Effector memory CD8-positive, alpha-beta T cell (primary cell): ENCODE measurements around the gene PCSK6.
"Not testable (repeated sequence)": the region's sequence is repeated elsewhere in the genome, so short reads cannot be mapped to it uniquely, and the experiment has no call there.

Source experiments
- ATAC-seq: fragments of 150-1000 bp; cut with Tn5 transposase; replicated peaks from 2 replicates; pipeline ENCODE4 v1.10.0; 2021; ENCODE audit warnings: mild to moderate bottlenecking, moderate library complexity
- DNase-seq, 3 experiments: peaks; one replicate each; pipeline ENCODE4 v3.0.0; 2021
- H3K27ac Mint-ChIP-seq, 2 donors: one replicate each; pipeline ENCODE4 v1.8.0; 2022; ENCODE audit warnings: mild to moderate bottlenecking in 2 of 2, mixed read lengths in 2 of 2, moderate library complexity in 2 of 2
- H3K27me3 Mint-ChIP-seq, 2 donors: one replicate each; pipeline ENCODE4 v1.8.0; 2022; ENCODE audit warnings: mixed read lengths in 2 of 2
- H3K36me3 Mint-ChIP-seq: one replicate; pipeline ENCODE4 v1.8.0; 2022; ENCODE audit warnings: mild to moderate bottlenecking, moderate library complexity, mixed read lengths; ENCODE audit not compliant: insufficient read depth
- H3K4me1 Mint-ChIP-seq, 2 donors: one replicate each; pipeline ENCODE4 v1.8.0; 2022; ENCODE audit warnings: low read depth in 2 of 2, mixed read lengths in 2 of 2
- H3K4me3 Mint-ChIP-seq, 2 donors: one replicate each; pipeline ENCODE4 v1.8.0; 2022; ENCODE audit warnings: mild to moderate bottlenecking in 2 of 2, mixed read lengths in 2 of 2, moderate library complexity in 2 of 2
- H3K9me3 Mint-ChIP-seq, 2 donors: one replicate each; pipeline ENCODE4 v1.8.0; 2022; ENCODE audit warnings: mixed read lengths in 2 of 2

PCSK6 gene

GRCh38 chr15:101420232-101420631 is 69.3 kb downstream of the PCSK6 start:
- H3K27me3 Mint-ChIP-seq: peaks cover 31 to 55% of the 10 kb centered on the region in 2 donors
- no peak overlapping the region for H3K4me3 Mint-ChIP-seq
- no peak overlapping the region for H3K27ac Mint-ChIP-seq
- ATAC-seq: no peak
- no peaks in the 10 kb centered on the region for H3K9me3 Mint-ChIP-seq
- no peak for DNase-seq
- no peaks in the 10 kb centered on the region for H3K4me1 Mint-ChIP-seq
- no peaks in the 10 kb centered on the region for H3K36me3 Mint-ChIP-seq

- H3K4me3 Mint-ChIP-seq, H3K9me3 Mint-ChIP-seq, H3K4me1 Mint-ChIP-seq, DNase-seq, H3K27ac Mint-ChIP-seq, ATAC-seq, H3K36me3 Mint-ChIP-seq: not testable (repeated sequence)
- peaks cover 25 to 29% of the 10 kb centered on the region in 2 donors for H3K27me3 Mint-ChIP-seq
Measured at GRCh38 chr15:101416475-101416874, 73.0 kb downstream of the PCSK6 start.

- Mint-ChIP-seq H3K36me3 (no peaks in the 10 kb centered on the region), H3K4me1 (no peaks in the 10 kb centered on the region), H3K27ac (no peak overlapping the region), H3K9me3 (no peaks in the 10 kb centered on the region), H3K4me3 (no peak overlapping the region), H3K27me3 (peaks cover 34% of the 10 kb centered on the region in 2 donors)
- no peak for ATAC-seq
- no peak for DNase-seq
Measured at GRCh38 chr15:101413239-101413638, 76.3 kb downstream of the PCSK6 start.

- ATAC-seq (no peak), DNase-seq (no peak)
- no peaks in the 10 kb centered on the region for H3K4me1 Mint-ChIP-seq
- no peaks in the 10 kb centered on the region for H3K9me3 Mint-ChIP-seq
- H3K4me3 Mint-ChIP-seq: no peak overlapping the region
- H3K27me3 Mint-ChIP-seq: peaks cover 44 to 51% of the 10 kb centered on the region in 2 donors
- no peak overlapping the region for H3K27ac Mint-ChIP-seq
- H3K36me3 Mint-ChIP-seq: no peaks in the 10 kb centered on the region
Measured at GRCh38 chr15:101411581-101411980, 77.9 kb downstream of the PCSK6 start.

GRCh38 chr15:101411085-101411484 is 78.4 kb downstream of the PCSK6 start:
- Mint-ChIP-seq H3K27me3 (peaks cover 46 to 52% of the 10 kb centered on the region in 2 donors), H3K36me3 (no peaks in the 10 kb centered on the region), H3K4me1 (no peaks in the 10 kb centered on the region), H3K4me3 (no peak overlapping the region), H3K27ac (no peak overlapping the region), H3K9me3 (no peaks in the 10 kb centered on the region)
- no peak for ATAC-seq
- no peak for DNase-seq

- Mint-ChIP-seq H3K9me3 (no peaks in the 10 kb centered on the region), H3K4me3 (no peak overlapping the region), H3K27me3 (peaks cover 50 to 52% of the 10 kb centered on the region in 2 donors), H3K27ac (no peak overlapping the region), H3K36me3 (no peaks in the 10 kb centered on the region), H3K4me1 (no peaks in the 10 kb centered on the region)
- DNase-seq: no peak
- ATAC-seq: no peak
Measured at GRCh38 chr15:101410612-101411011, 78.9 kb downstream of the PCSK6 start.

GRCh38 chr15:101409621-101410020 is 79.9 kb downstream of the PCSK6 start:
- no peaks in the 10 kb centered on the region for H3K9me3 Mint-ChIP-seq
- peaks cover 55 to 60% of the 10 kb centered on the region in 2 donors for H3K27me3 Mint-ChIP-seq
- no peak overlapping the region for H3K4me3 Mint-ChIP-seq
- no peak overlapping the region for H3K27ac Mint-ChIP-seq
- no peaks in the 10 kb centered on the region for H3K4me1 Mint-ChIP-seq
- ATAC-seq: no peak
- no peaks in the 10 kb centered on the region for H3K36me3 Mint-ChIP-seq
- DNase-seq: no peak

- H3K9me3 Mint-ChIP-seq: no peaks in the 10 kb centered on the region
- no peaks in the 10 kb centered on the region for H3K4me1 Mint-ChIP-seq
- H3K27ac Mint-ChIP-seq: no peak overlapping the region
- H3K36me3 Mint-ChIP-seq: no peaks in the 10 kb centered on the region
- ATAC-seq: no peak
- DNase-seq: no peak
- H3K27me3 Mint-ChIP-seq: peaks cover 61 to 66% of the 10 kb centered on the region in 2 donors
- no peak overlapping the region for H3K4me3 Mint-ChIP-seq
Measured at GRCh38 chr15:101407966-101408775, 81.3 kb downstream of the PCSK6 start.

- DNase-seq (no peak), ATAC-seq (no peak)
- Mint-ChIP-seq H3K27me3 (peaks cover 58 to 66% of the 10 kb centered on the region in 2 donors), H3K4me3 (no peak overlapping the region), H3K27ac (no peak overlapping the region), H3K4me1 (no peaks in the 10 kb centered on the region), H3K36me3 (no peaks in the 10 kb centered on the region), H3K9me3 (no peaks in the 10 kb centered on the region)
Measured at GRCh38 chr15:101407439-101407838, 82.1 kb downstream of the PCSK6 start.

- ATAC-seq (no peak), DNase-seq (no peak)
- Mint-ChIP-seq H3K9me3 (no peaks in the 10 kb centered on the region), H3K27me3 (peaks cover 51 to 65% of the 10 kb centered on the region in 2 donors), H3K36me3 (no peaks in the 10 kb centered on the region), H3K27ac (no peak overlapping the region), H3K4me3 (no peak overlapping the region), H3K4me1 (no peaks in the 10 kb centered on the region)
Measured at GRCh38 chr15:101406526-101407195, 82.8 kb downstream of the PCSK6 start.

- ATAC-seq (no peak), DNase-seq (no peak)
- H3K27ac Mint-ChIP-seq: no peak overlapping the region
- no peak overlapping the region for H3K4me3 Mint-ChIP-seq
- no peaks in the 10 kb centered on the region for H3K9me3 Mint-ChIP-seq
- H3K36me3 Mint-ChIP-seq: no peaks in the 10 kb centered on the region
- peaks cover 52 to 65% of the 10 kb centered on the region in 2 donors for H3K27me3 Mint-ChIP-seq
- H3K4me1 Mint-ChIP-seq: no peaks in the 10 kb centered on the region
Measured at GRCh38 chr15:101406036-101406435, 83.5 kb downstream of the PCSK6 start.

- H3K9me3 Mint-ChIP-seq: no peaks in the 10 kb centered on the region
- no peak overlapping the region for H3K4me3 Mint-ChIP-seq
- peaks cover 55 to 69% of the 10 kb centered on the region in 2 donors for H3K27me3 Mint-ChIP-seq
- ATAC-seq (no peak), DNase-seq (no peak)
- no peak overlapping the region for H3K27ac Mint-ChIP-seq
- H3K36me3 Mint-ChIP-seq: no peaks in the 10 kb centered on the region
- H3K4me1 Mint-ChIP-seq: no peaks in the 10 kb centered on the region
Measured at GRCh38 chr15:101404245-101404644, 85.3 kb downstream of the PCSK6 start.

GRCh38 chr15:101402883-101403282 is 86.6 kb downstream of the PCSK6 start:
- not testable (repeated sequence) for DNase-seq, H3K27ac Mint-ChIP-seq, H3K4me1 Mint-ChIP-seq, H3K36me3 Mint-ChIP-seq, H3K9me3 Mint-ChIP-seq, ATAC-seq, H3K4me3 Mint-ChIP-seq
- H3K27me3 Mint-ChIP-seq: peaks cover 59 to 75% of the 10 kb centered on the region in 2 donors

- H3K27me3 Mint-ChIP-seq: peaks cover 61 to 75% of the 10 kb centered on the region in 2 donors
- H3K36me3 Mint-ChIP-seq: no peaks in the 10 kb centered on the region
- peaks cover 0 to 3% of the 10 kb centered on the region in 2 donors for H3K4me1 Mint-ChIP-seq
- no peak overlapping the region for H3K27ac Mint-ChIP-seq
- DNase-seq: no peak
- no peak overlapping the region for H3K4me3 Mint-ChIP-seq
- ATAC-seq: no peak
- no peaks in the 10 kb centered on the region for H3K9me3 Mint-ChIP-seq
Measured at GRCh38 chr15:101401286-101401685, 88.2 kb downstream of the PCSK6 start.
